GM12892 (cell line): Measurements from ENCODE around the gene CCR9.

Experiments used
- POLR2AphosphoS5 ChIP-seq: IDR thresholded peaks from 2 replicates; pipeline ENCODE4 v1.6.1; 2011; ENCODE audit warnings: low read depth, low read length, control low read depth
- TAF1 ChIP-seq: IDR thresholded peaks from 2 replicates; pipeline ENCODE4 v1.6.1; 2011; ENCODE audit warnings: low read depth, mild to moderate bottlenecking, control low read depth, low read length, borderline replicate concordance

DNA sequence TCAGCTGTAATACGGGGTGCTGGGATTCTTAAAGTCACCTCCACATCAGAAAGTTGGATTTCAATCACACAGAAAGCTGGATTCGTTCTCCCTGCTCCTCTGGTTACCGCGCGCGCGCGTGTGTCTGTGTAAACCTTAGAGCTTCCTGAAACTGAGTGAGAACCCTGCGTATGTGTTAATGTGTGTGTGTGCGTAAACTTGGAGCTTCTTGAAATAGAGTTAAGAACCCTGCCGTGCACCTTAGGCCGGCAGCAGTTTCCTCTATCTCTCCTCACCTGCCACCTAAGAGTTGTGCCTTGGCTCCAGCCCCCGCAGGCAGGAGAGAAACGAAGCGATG lies 45.0 kb upstream of the CCR9 start:
- TF ChIP-seq TAF1 (no peak), POLR2AphosphoS5 (no peak)
